IMR-90 (cell line): ENCODE measurements around the gene CERS5. TPM values are rescaled to one million over a fixed set of nuclear protein-coding genes. Genes with fewer than 3 reads are reported as not detected.

Source experiments
- ATAC-seq: fragments of 200-7000 bp; cut with Tn5 transposase; 2 replicates; pipeline ENCODE4 v1.9.1; 2020; ENCODE audit warnings: low read depth, mild to moderate bottlenecking, moderate library complexity
- BruUV-seq: library from RNA; stranded (reverse); fragments of 400-500 nt; replicated peaks from 2 replicates; lab custom pipeline; 2021; lab: Mats Ljungman, UMichigan
- CTCF ChIA-PET: fragments of 300-600 bp; formaldehyde crosslinking; extraction: SDS; loops from one replicate; lab custom pipeline; 2021; ENCODE audit warnings: antibody characterized with exemption; lab: Yijun Ruan, JAX
- POLR2A ChIA-PET: fragments of 300-600 bp; sonication (Branson Sonifier 250); formaldehyde crosslinking; loops from one replicate; lab custom pipeline; 2022; ENCODE audit warnings: antibody characterized with exemption; ENCODE audit not compliant: unreplicated experiment; lab: Charles Lee
- DNase-seq: peaks from one replicate; pipeline ENCODE4 v3.0.0; 2013
- H2AFZ ChIP-seq: replicated peaks from 2 replicates; pipeline ENCODE3; 2013; ENCODE audit warnings: low read length, mild to moderate bottlenecking; ENCODE audit not compliant: poor library complexity
- H2AK5ac ChIP-seq: 2 replicates; pipeline ENCODE4 v1.6.1; 2013; ENCODE audit warnings: low read depth, low read length, inconsistent platforms
- H2AK9ac ChIP-seq: replicated peaks from 2 replicates; pipeline ENCODE3; 2013; ENCODE audit warnings: mild to moderate bottlenecking, low read depth, low read length, moderate library complexity; ENCODE audit not compliant: poor library complexity
- H2BK120ac ChIP-seq: 2 replicates; pipeline ENCODE4 v1.6.1; 2013; ENCODE audit warnings: low read depth, low read length, inconsistent platforms
- H2BK15ac ChIP-seq: 3 replicates; pipeline ENCODE4 v1.6.1; 2013; ENCODE audit warnings: low read depth, low read length, inconsistent platforms
- H2BK20ac ChIP-seq: 2 replicates; pipeline ENCODE4 v1.6.1; 2013; ENCODE audit warnings: low read depth, mild to moderate bottlenecking, inconsistent platforms, low read length, moderate library complexity
- H2BK5ac ChIP-seq: 2 replicates; pipeline ENCODE4 v1.6.1; 2013; ENCODE audit warnings: mild to moderate bottlenecking, low read depth, low read length, inconsistent platforms; ENCODE audit not compliant: poor library complexity, severe bottlenecking
- H3K14ac ChIP-seq: replicated peaks from 2 replicates; pipeline ENCODE4 v1.6.1; 2013; ENCODE audit warnings: low read depth, low read length, inconsistent platforms
- H3K18ac ChIP-seq: 2 replicates; pipeline ENCODE4 v1.6.1; 2013; ENCODE audit warnings: low read depth, low read length, control low read depth
- H3K23ac ChIP-seq: 2 replicates; pipeline ENCODE4 v1.6.1; 2013; ENCODE audit warnings: low read depth, low read length, inconsistent platforms
- H3K27ac ChIP-seq: 2 replicates; pipeline ENCODE4 v1.5.1; 2013; ENCODE audit warnings: mild to moderate bottlenecking, control low read depth, low read length; ENCODE audit not compliant: insufficient read depth
- H3K27me3 ChIP-seq: 2 replicates; pipeline ENCODE4 v1.6.1; 2013; ENCODE audit warnings: low read length; ENCODE audit not compliant: control insufficient read depth, insufficient read depth
- H3K36me3 ChIP-seq: 2 replicates; pipeline ENCODE4 v1.6.1; 2013; ENCODE audit warnings: low read length, mixed read lengths; ENCODE audit not compliant: control insufficient read depth, insufficient read depth
- H3K4ac ChIP-seq: 2 replicates; pipeline ENCODE4 v1.6.1; 2013; ENCODE audit warnings: low read depth, low read length, inconsistent platforms
- H3K4me1 ChIP-seq: 2 replicates; pipeline ENCODE4 v1.6.1; 2013; ENCODE audit warnings: low read length, mixed read lengths; ENCODE audit not compliant: control insufficient read depth, insufficient read depth
- H3K4me2 ChIP-seq: 2 replicates; pipeline ENCODE4 v1.6.1; 2013; ENCODE audit warnings: low read depth, mild to moderate bottlenecking, control low read depth, low read length, moderate library complexity
- H3K4me3 ChIP-seq: 2 replicates; pipeline ENCODE4 v1.5.1; 2013; ENCODE audit warnings: low read depth, mild to moderate bottlenecking, control low read depth, low read length, moderate library complexity; ENCODE audit not compliant: insufficient read depth
- H3K56ac ChIP-seq: 2 replicates; pipeline ENCODE4 v1.6.1; 2013; ENCODE audit warnings: low read length, inconsistent platforms; ENCODE audit not compliant: insufficient read depth; ENCODE audit errors: extremely low read depth
- H3K79me1 ChIP-seq, 2 experiments: 2 replicates each; pipeline ENCODE4 v1.6.1; 2013; ENCODE audit warnings: low read length in 2 of 2, inconsistent platforms in 1 of 2, low read depth in 1 of 2
- H3K9ac ChIP-seq: 2 replicates; pipeline ENCODE4 v1.6.1; 2013; ENCODE audit warnings: low read depth, low read length, control low read depth
- H3K9me1 ChIP-seq: 2 replicates; pipeline ENCODE4 v1.6.1; 2013; ENCODE audit warnings: low read length, inconsistent platforms; ENCODE audit not compliant: insufficient read depth
- H3K9me3 ChIP-seq: 2 replicates; pipeline ENCODE4 v1.6.1; 2013; ENCODE audit warnings: low read length; ENCODE audit not compliant: control insufficient read depth, insufficient read depth
- H4K20me1 ChIP-seq: 2 replicates; pipeline ENCODE4 v1.6.1; 2013; ENCODE audit warnings: low read length, inconsistent platforms; ENCODE audit not compliant: insufficient read depth
- H4K5ac ChIP-seq: 2 replicates; pipeline ENCODE4 v1.6.1; 2013; ENCODE audit warnings: mild to moderate bottlenecking, low read depth, low read length, control low read depth
- H4K8ac ChIP-seq, 2 experiments: 2 replicates each; pipeline ENCODE4 v1.6.1; 2013; ENCODE audit warnings: low read depth in 2 of 2, low read length in 2 of 2, control low read depth in 1 of 2, inconsistent platforms in 1 of 2
- H4K91ac ChIP-seq: 2 replicates; pipeline ENCODE4 v1.6.1; 2013; ENCODE audit warnings: low read depth, low read length, inconsistent platforms; ENCODE audit not compliant: insufficient read depth
- ELK1 ChIP-seq: fragments of 150-350 bp; IDR thresholded peaks from 2 replicates; pipeline ENCODE4 v1.6.1; 2016; ENCODE audit warnings: low read depth, mild to moderate bottlenecking, low read length, moderate library complexity, borderline replicate concordance
- FOS ChIP-seq: fragments of 150-350 bp; IDR thresholded peaks from 2 replicates; pipeline ENCODE4 v1.6.1; 2016; ENCODE audit warnings: low read depth, low read length
- MAZ ChIP-seq: IDR thresholded peaks from 2 replicates; pipeline ENCODE4 v1.6.1; 2012; ENCODE audit warnings: low read depth, mild to moderate bottlenecking, low read length, improper control_type of control experiment, moderate library complexity, borderline replicate concordance
- MXI1 ChIP-seq: IDR thresholded peaks from 2 replicates; pipeline ENCODE4 v1.6.1; 2012; ENCODE audit warnings: low read depth, mild to moderate bottlenecking, low read length, moderate library complexity, borderline replicate concordance
- POLR2A ChIP-seq: IDR thresholded peaks from 2 replicates; pipeline ENCODE4 v1.6.1; 2012; ENCODE audit warnings: mild to moderate bottlenecking, low read depth, low read length
- RAD21 ChIP-seq: IDR thresholded peaks from 2 replicates; pipeline ENCODE4 v1.6.1; 2012; ENCODE audit warnings: low read length, improper control_type of control experiment
- WGBS, 2 experiments: methylation state at CpG; one replicate each; pipeline versions ENCODE4 v1.1.5 to v1.1.7; 2013; ENCODE audit warnings: missing lambda C conversion rate in 2 of 2; ENCODE audit not compliant: insufficient read length in 1 of 2; ENCODE audit errors: extremely low coverage in 2 of 2; 5-methylcytosine and 5-hydroxymethylcytosine counted together
- dilution Hi-C: fragments of 300-500 bp; cut with HindIII; formaldehyde crosslinking; loops from one replicate; pipeline ENCODE4 v1.14.3; 2018; ENCODE audit warnings: low sequenced_read_pairs; ENCODE audit not compliant: unreplicated experiment
- in situ Hi-C: fragments of 300-500 bp; cut with MboI; formaldehyde crosslinking; loops from 3 replicates; pipeline ENCODE4 v1.14.3; 2019; ENCODE audit warnings: low sequenced_read_pairs, inconsistent platforms, mixed read lengths
- intact Hi-C: fragments of 100-400 bp; cut with micrococcal nuclease; formaldehyde crosslinking; loops from 2 replicates; pipeline ENCODE4 v1.10.0; 2022
- polyA plus RNA-seq, 3 experiments: library from polyadenylated mRNA; depleted of rRNA; stranded (reverse); fragments of >200 nt; gene quantifications; 2 replicates each; pipeline ENCODE4 v1.2.3, GENCODE V29; 2012; ENCODE audit warnings: low replicate concordance in 1 of 3
- total RNA-seq: library from RNA; depleted of rRNA; stranded (reverse); fragments of >200 nt; gene quantifications from 2 replicates; pipeline ENCODE4 v1.2.3, GENCODE V29; 2012
- TF ChIP-seq, protein P1 (sequence below): conservative IDR thresholded peaks from 2 replicates; pipeline ENCODE4 v1.5.1; 2012; ENCODE audit warnings: mild to moderate bottlenecking, low read depth, low read length, improper control_type of control experiment

Gene CERS5
- total and polyA plus RNA-seq, 2 of the 4 experiments (the other 2 are of a cell fraction), result 40.3 to 60.3 TPM

GRCh38 chr12:50084775-50085614 lies 82.2 kb downstream of the CERS5 start, which contains the start of gene SMARCD1:
SMARCD1 (plus strand) TSS chr12:50085342; CDS start chr12:50085370, 28 bp downstream.
- peak within 1 kb of the TSS; percentile 16; the same call in 1 of the 2 replicates for H3K18ac ChIP-seq
- peak within 1 kb of the TSS; percentile 95 for H3K14ac ChIP-seq
- TF ChIP-seq MXI1, result peak; percentile 86; the same call in 1 of the 2 replicates
- TF ChIP-seq RAD21, result 0 out of 2 replicates have a peak, but pooled peaks have one; percentile 2
- peak; percentile 66; the same call in 1 of the 2 replicates for TF ChIP-seq MAZ
- TF ChIP-seq POLR2A, result peak; percentile 49; the same call in 1 of the 2 replicates
- TF ChIP-seq, protein P1, sequence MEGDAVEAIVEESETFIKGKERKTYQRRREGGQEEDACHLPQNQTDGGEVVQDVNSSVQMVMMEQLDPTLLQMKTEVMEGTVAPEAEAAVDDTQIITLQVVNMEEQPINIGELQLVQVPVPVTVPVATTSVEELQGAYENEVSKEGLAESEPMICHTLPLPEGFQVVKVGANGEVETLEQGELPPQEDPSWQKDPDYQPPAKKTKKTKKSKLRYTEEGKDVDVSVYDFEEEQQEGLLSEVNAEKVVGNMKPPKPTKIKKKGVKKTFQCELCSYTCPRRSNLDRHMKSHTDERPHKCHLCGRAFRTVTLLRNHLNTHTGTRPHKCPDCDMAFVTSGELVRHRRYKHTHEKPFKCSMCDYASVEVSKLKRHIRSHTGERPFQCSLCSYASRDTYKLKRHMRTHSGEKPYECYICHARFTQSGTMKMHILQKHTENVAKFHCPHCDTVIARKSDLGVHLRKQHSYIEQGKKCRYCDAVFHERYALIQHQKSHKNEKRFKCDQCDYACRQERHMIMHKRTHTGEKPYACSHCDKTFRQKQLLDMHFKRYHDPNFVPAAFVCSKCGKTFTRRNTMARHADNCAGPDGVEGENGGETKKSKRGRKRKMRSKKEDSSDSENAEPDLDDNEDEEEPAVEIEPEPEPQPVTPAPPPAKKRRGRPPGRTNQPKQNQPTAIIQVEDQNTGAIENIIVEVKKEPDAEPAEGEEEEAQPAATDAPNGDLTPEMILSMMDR, result peak; percentile 72
- TF ChIP-seq FOS, result no peak
- TF ChIP-seq ELK1, result no peak
- peak within 1 kb of the TSS; percentile 81 for H3K27ac ChIP-seq
- peak within 1 kb of the TSS; percentile 85 for H3K23ac ChIP-seq
- H3K36me3 ChIP-seq, result peaks cover 23% of the 10 kb centered on the region
- H3K9ac ChIP-seq, result peak within 1 kb of the TSS; percentile 83
- H3K27me3 ChIP-seq, result no peaks in the 10 kb centered on the region
- H3K79me1 ChIP-seq, result peaks cover 12 to 41% of the 10 kb centered on the region in 2 experiments
- CTCF ChIA-PET, result interaction anchor here (0.6 to 2.4 kb wide), 6 partner anchors 10 to 44 kb away, joined by 3 to 12 read pairs (median 3); partner anchors contain the start of gene COX14
- H2BK120ac ChIP-seq, result peak within 1 kb of the TSS; percentile 64
- in situ Hi-C loops (no loop called here), dilution Hi-C loops (no loop called here), intact Hi-C loops (loop anchor here (5.0 kb wide), 1 partner anchor 82 kb away; the partner anchor contains the start of gene CERS5)
- H3K4me3 ChIP-seq, result peak within 1 kb of the TSS; percentile 63
- H3K9me1 ChIP-seq, result no peaks in the 10 kb centered on the region
- H2AK5ac ChIP-seq, result peak within 1 kb of the TSS; percentile 71
- H2AFZ ChIP-seq, result peak within 1 kb of the TSS; percentile 93
- ATAC-seq, result peak; percentile 92
- peak within 1 kb of the TSS; percentile 96 for H2AK9ac ChIP-seq
- H4K8ac ChIP-seq, result peak within 1 kb of the TSS; percentile 38 to 96
- peak within 1 kb of the TSS; percentile 78 for H3K4ac ChIP-seq
- POLR2A ChIA-PET, result interaction anchor here (0.6 to 1.0 kb wide), 3 partner anchors 22 to 182 kb away, joined by 3 to 5 read pairs (median 4); partner anchors contain the start of gene COX14
- H3K4me1 ChIP-seq, result peaks cover 7% of the 10 kb centered on the region
- H3K4me2 ChIP-seq, result peak within 1 kb of the TSS; percentile 94
- H4K5ac ChIP-seq, result peak within 1 kb of the TSS; percentile 26
- H4K20me1 ChIP-seq, result peaks cover 25% of the 10 kb centered on the region
- no peak within 1 kb of the TSS for H2BK15ac ChIP-seq
- 3% methylated on average over 12 of the region's 69 CpGs; no CpG with 5 or more reads in 1 of the 2 experiments for WGBS, 2 experiments
- H3K9me3 ChIP-seq, result no peaks in the 10 kb centered on the region
- H3K56ac ChIP-seq, result peak within 1 kb of the TSS; percentile 76
- peak; percentile 91 for DNase-seq
- no peak within 1 kb of the TSS for H2BK20ac ChIP-seq
- peak within 1 kb of the TSS; percentile 83 for H2BK5ac ChIP-seq
- no TSS peak for BruUV-seq
- H4K91ac ChIP-seq, result peak within 1 kb of the TSS; percentile 59
